Left lung (tissue), 10 donors: ENCODE data around the gene SI. TPM values are rescaled to one million over a fixed set of nuclear protein-coding genes. Genes with fewer than 3 reads are reported as not detected.

Experiments
- ATAC-seq: fragments of 200-7000 bp; cut with Tn5 transposase; one replicate; pipeline ENCODE4 v1.9.1; 2020; ENCODE audit warnings: moderate library complexity
- DNase-seq, 4 donors: peaks; one replicate each; pipeline ENCODE4 v3.0.0-alpha.2; 2013 to 2020
- H3K27ac ChIP-seq, 2 donors: fragments of 200-600 bp; sonication (generic) in 1 of 2; one replicate each; pipeline versions ENCODE4 v1.5.0 to v1.8.0; 2020 to 2021
- H3K27me3 ChIP-seq, 2 donors: fragments of 200-600 bp; sonication (generic) in 1 of 2; one replicate each; pipeline versions ENCODE4 v1.5.0 to v1.8.0; 2020 to 2021
- H3K36me3 ChIP-seq, 2 donors: fragments of 200-600 bp; sonication (generic) in 1 of 2; one replicate each; pipeline versions ENCODE4 v1.5.0 to v1.8.0; 2020 to 2021
- H3K4me1 ChIP-seq, 2 donors: fragments of 200-600 bp; one replicate each; pipeline ENCODE4 v1.8.0; 2021
- H3K4me3 ChIP-seq, 2 donors: fragments of 200-600 bp; sonication (generic) in 1 of 2; one replicate each; pipeline versions ENCODE4 v1.5.0 to v1.8.0; 2020 to 2021; ENCODE audit warnings: mild to moderate bottlenecking in 1 of 2
- H3K9me3 ChIP-seq, 2 donors: fragments of 200-600 bp; sonication (generic) in 1 of 2; one replicate each; pipeline versions ENCODE4 v1.5.0 to v1.8.0; 2020 to 2021
- CTCF ChIP-seq, 2 donors: fragments of 200-600 bp; sonication (generic) in 1 of 2; IDR thresholded peaks; one replicate each; pipeline versions ENCODE4 v1.5.0 to v1.8.0; 2021; ENCODE audit warnings: antibody characterized with exemption in 2 of 2
- intact Hi-C, 2 donors: fragments of 100-400 bp; cut with DNase I; formaldehyde crosslinking; loops; one replicate each; pipeline versions ENCODE4 v1.11.2 to v1.14.2; 2022
- polyA plus RNA-seq, 6 donors: library from polyadenylated mRNA; unstranded; fragments of 120-200 nt; gene quantifications; one replicate each; pipeline ENCODE4 v1.2.1, GENCODE V29; 2013; ENCODE audit not compliant: insufficient read length in 6 of 6
- total RNA-seq, 2 donors: library from RNA; stranded (reverse); fragmentation: NEBNext Ultra II Directional; extraction: Animal tissue kit (Norgen Biotek cat#: 25700); gene quantifications; one replicate each; pipeline ENCODE4 v1.2.1, GENCODE V29; 2021
- donor health status: DM: no; HTN: yes; CAD: no.
- donor health status: DM: no; HTN: no; CAD: no.

The SI gene
- total and polyA plus RNA-seq, 8 donors, result not detected

GRCh38 chr3:164929642-164930041 is 148.7 kb downstream of the SI start:
- DNase-seq, result no peak
- no peak for TF ChIP-seq CTCF (IDR thresholded peaks at IDR 0.05)
- ATAC-seq, result no peak
- intact Hi-C loops, result no loop called here
- Histone ChIP-seq H3K36me3 (no peaks in the 10 kb centered on the region), H3K27me3 (no peaks in the 10 kb centered on the region), H3K27ac (no peak overlapping the region), H3K4me1 (no peaks in the 10 kb centered on the region), H3K4me3 (no peak overlapping the region), H3K9me3 (peaks cover 0 to 10% of the 10 kb centered on the region in 2 donors)

Other genes starting within 250 kb of the SI start
- under 1 TPM; 0.06 to 0.37 TPM for gene SLITRK3, start 117.9 kb upstream of the SI start, total RNA-seq
- gene SLITRK3, start 117.9 kb upstream of the SI start, polyA plus RNA-seq, result under 1 TPM in 3 of 6 donors, not detected in 3; 0.03 to 0.06 (median 0.03) TPM